Measurements from ENCODE around the gene TMED8. TPM values are rescaled to one million over a fixed set of nuclear protein-coding genes. Genes with fewer than 3 reads are reported as not detected.

Gene TMED8
- total and polyA plus RNA-seq, 2 of the 13 experiments (the other 11 are each of a cell fraction or from before 2014, with no cell fraction given) = 6.0 to 11.7 TPM

GRCh38 chr14:77301103-77301502 is 75.8 kb downstream of the TMED8 start:
- 53% methylated on average over 7 of the region's 10 CpGs for WGBS (ENCODE audit: low lambda C conversion rate)
- Histone ChIP-seq H3K9me3 (ENCODE audit: low read length) (no peaks in the 10 kb centered on the region), H3K27me3 (ENCODE audit: control insufficient read depth in 1 of 2, insufficient read depth in 2 of 2, low read length in 2 of 2) (no peaks in the 10 kb centered on the region), H3K4me2 (ENCODE audit: low read depth, low read length) (no peak overlapping the region), H3K9ac (ENCODE audit: insufficient read depth, low read depth, low read length) (no peak overlapping the region), H3K27ac (ENCODE audit: extremely low read length, insufficient read depth, low read length) (no peak overlapping the region), H3K79me2 (ENCODE audit: insufficient read depth, low read length) (no peaks in the 10 kb centered on the region), H3K4me3 (replicated peaks in 1 of 3; ENCODE audit: insufficient read depth in 1 of 3, low read depth in 2 of 3, low read length in 3 of 3) (no peak overlapping the region), H2AFZ (ENCODE audit: low read length) (no peak overlapping the region), H4K20me1 (ENCODE audit: insufficient read depth, low read length) (no peaks in the 10 kb centered on the region), H3K36me3 (replicated peaks in 1 of 2; ENCODE audit: control insufficient read depth in 1 of 2, insufficient read depth in 2 of 2, low read length in 2 of 2) (peaks cover 19 to 30% of the 10 kb centered on the region in 2 experiments), H3K4me1 (ENCODE audit: insufficient read depth, low read length) (peaks cover 38% of the 10 kb centered on the region)
- no TSS peak for BruUV-seq (replicated peaks)
- CTCF ChIA-PET (ENCODE audit: low intra/inter-chr PET ratio, low total read pairs) = interaction anchor here (0.8 to 4.3 kb wide), 5 partner anchors 14 to 250 kb away, joined by 3 to 54 read pairs (median 9); no protein-coding TSS in a partner anchor
- POLR2A ChIA-PET = interaction anchor here (0.7 to 5.3 kb wide), 4 partner anchors 14 to 108 kb away, joined by 3 to 70 read pairs (median 4); partner anchors contain the start of genes GSTZ1 and POMT2
- FAIRE-seq (peak; percentile 90), DNase-seq (ENCODE audit: low spot score) (peak; percentile 75), ATAC-seq (peak; percentile 70)
- intact Hi-C loops (cut with micrococcal nuclease; ENCODE audit: unreplicated experiment) (loop anchor here (1.0 kb wide), 3 partner anchors 15 to 250 kb away; no protein-coding TSS in a partner anchor), in situ Hi-C loops (cut with HindIII; ENCODE audit: extremely low pct_ligation_motif_present, low pct_unique_long_range_greater_than_20kb) (loop anchor here (10.0 kb wide), 2 partner anchors 114 to 244 kb away; no protein-coding TSS in a partner anchor)
- peak; percentile 62; the same call in 1 of the 2 replicates for TF ChIP-seq NRL (CRISPR knock-in tag; IDR thresholded peaks at IDR 0.05; ENCODE audit: borderline replicate concordance)
- peak; percentile 70 for TF ChIP-seq FOXA3 (CRISPR knock-in tag; IDR thresholded peaks at IDR 0.05)
- TF ChIP-seq SIX1 (CRISPR knock-in tag; IDR thresholded peaks at IDR 0.05; ENCODE audit: borderline replicate concordance) = no peak
- no peak for TF ChIP-seq HINFP (CRISPR knock-in tag; IDR thresholded peaks at IDR 0.05; ENCODE audit: low read depth)
- 0 out of 4 replicates have a peak, but pooled peaks of 1 of the 2 experiments have one; percentile 21 for TF ChIP-seq NR2F1 (CRISPR knock-in tag; IDR thresholded peaks at IDR 0.05)
- TF ChIP-seq ZNF441 (CRISPR knock-in tag; IDR thresholded peaks at IDR 0.05; ENCODE audit: borderline replicate concordance) = 0 out of 2 replicates have a peak, but pooled peaks have one; percentile 48
- TF ChIP-seq ZNF652 (CRISPR knock-in tag; IDR thresholded peaks at IDR 0.05; ENCODE audit: borderline replicate concordance, low read depth) = peak; percentile 65; the same call in 1 of the 2 replicates
- TF ChIP-seq RAD21 (CRISPR knock-in tag; IDR thresholded peaks at IDR 0.05) = peak; percentile 88
- TF ChIP-seq ZNF557 (CRISPR knock-in tag; IDR thresholded peaks at IDR 0.05) = no peak
- peak; percentile 33; the same call in 1 of the 2 replicates for TF ChIP-seq NR2F6 (IDR thresholded peaks at IDR 0.05)
- TF ChIP-seq NR2F6 (CRISPR knock-in tag; IDR thresholded peaks at IDR 0.05) = peak; percentile 57; the same call in 1 of the 2 replicates
- TF ChIP-seq FOXK1 (CRISPR knock-in tag; IDR thresholded peaks at IDR 0.05; ENCODE audit: borderline replicate concordance, low read depth) = peak; percentile 44; the same call in 1 of the 2 replicates
- TF ChIP-seq STAG1 (CRISPR knock-in tag; IDR thresholded peaks at IDR 0.05) = peak; percentile 93
- TF ChIP-seq ZNF569 (CRISPR knock-in tag; IDR thresholded peaks at IDR 0.05; ENCODE audit: borderline replicate concordance) = no peak
- TF ChIP-seq MIXL1 (CRISPR knock-in tag; IDR thresholded peaks at IDR 0.05) = 0 out of 2 replicates have a peak, but pooled peaks have one; percentile 30
- TF ChIP-seq FOXA1 (IDR thresholded peaks at IDR 0.05) = no peak
- peak; percentile 88 for TF ChIP-seq FOXA1 (CRISPR knock-in tag; IDR thresholded peaks at IDR 0.05)
- TF ChIP-seq SAP130 (CRISPR knock-in tag; IDR thresholded peaks at IDR 0.05; ENCODE audit: low read depth) = 0 out of 2 replicates have a peak, but pooled peaks have one; percentile 15
- peak; percentile 20; the same call in 1 of the 3 replicates for TF ChIP-seq MXI1 (IDR thresholded peaks at IDR 0.05; ENCODE audit: borderline replicate concordance, low read depth, low read length)
- TF ChIP-seq ZXDC (CRISPR knock-in tag; IDR thresholded peaks at IDR 0.05) = no peak
- TF ChIP-seq ASH2L (IDR thresholded peaks at IDR 0.05; ENCODE audit: insufficient read length, low read depth, low read length) = no peak
